Testis (tissue), 2 donors: ENCODE results near the gene MAP2K3.

Experiments
- CTCF ChIP-seq, 3 experiments: fragments of 450-650 bp in 2 of 3; fragments of 200-600 bp in 1 of 3; sonication (generic) in 1 of 3; IDR thresholded peaks; one replicate each; pipeline ENCODE4 v1.5.1; 2016 to 2019; ENCODE audit warnings: antibody characterized with exemption in 3 of 3, mild to moderate bottlenecking in 2 of 3, moderate library complexity in 1 of 3
- POLR2A ChIP-seq: fragments of 450-650 bp; IDR thresholded peaks from one replicate; pipeline ENCODE4 v1.6.1; 2017; ENCODE audit warnings: antibody characterized with exemption, mild to moderate bottlenecking, moderate library complexity

- TF ChIP-seq CTCF (IDR thresholded peaks at IDR 0.05) (peak in 2 of 3 experiments; percentile 36 to 40), POLR2A (no peak)
Measured at GRCh38 chr17:21239680-21240368, 44.7 kb upstream of the MAP2K3 start.
